Measurements from ENCODE around the gene PRKG1. TPM values are rescaled to one million over a fixed set of nuclear protein-coding genes. Genes with fewer than 3 reads are reported as not detected.
A peak's percentile ranks its signal among the peaks of the same experiment; 100 is the strongest.

PRKG1 gene
- total RNA-seq, 2 donors from 2014 or later = 145 to 381 TPM

- Histone ChIP-seq H3K9me3 (no peaks in the 10 kb centered on the region), H3K36me3 (no peaks in the 10 kb centered on the region), H3K27me3 (replicated peaks; ENCODE audit: insufficient read depth) (no peaks in the 10 kb centered on the region), H3K4me1 (ENCODE audit: control insufficient read depth in 1 of 2, low read depth in 2 of 2) (peaks cover 10 to 62% of the 10 kb centered on the region in 2 donors), H3K27ac (no peak overlapping the region), H3K4me3 (no peak overlapping the region)
- no peak for TF ChIP-seq CTCF (IDR thresholded peaks at IDR 0.05)
- no peak for DNase-seq (ENCODE audit: low spot score)
- ATAC-seq (ENCODE audit: insufficient number of reproducible peaks, low FRiP score, low read depth) = no peak
Observed at GRCh38 chr10:51034769-51035168, 39.5 kb upstream of the PRKG1 start.

- Histone ChIP-seq H3K4me3 (no peak overlapping the region), H3K27ac (no peak overlapping the region), H3K4me1 (ENCODE audit: control insufficient read depth in 1 of 2, low read depth in 2 of 2) (peaks cover 8 to 58% of the 10 kb centered on the region in 2 donors), H3K27me3 (replicated peaks; ENCODE audit: insufficient read depth) (no peaks in the 10 kb centered on the region), H3K36me3 (no peaks in the 10 kb centered on the region), H3K9me3 (no peaks in the 10 kb centered on the region)
- TF ChIP-seq CTCF (IDR thresholded peaks at IDR 0.05) = no peak
- DNase-seq (ENCODE audit: low spot score) (no peak), ATAC-seq (ENCODE audit: insufficient number of reproducible peaks, low FRiP score, low read depth) (no peak)
Observed at GRCh38 chr10:51035344-51035743, 38.9 kb upstream of the PRKG1 start.

GRCh38 chr10:51045871-51046270 is 28.4 kb upstream of the PRKG1 start:
- Histone ChIP-seq H3K36me3 (no peaks in the 10 kb centered on the region), H3K27ac (peak overlapping the region; percentile 67 to 70), H3K27me3 (replicated peaks; ENCODE audit: insufficient read depth) (no peaks in the 10 kb centered on the region), H3K9me3 (no peaks in the 10 kb centered on the region), H3K4me1 (ENCODE audit: control insufficient read depth in 1 of 2, low read depth in 2 of 2) (peaks cover 11 to 65% of the 10 kb centered on the region in 2 donors), H3K4me3 (peak overlapping the region; percentile 11)
- no peak for DNase-seq (ENCODE audit: low spot score)
- TF ChIP-seq CTCF (IDR thresholded peaks at IDR 0.05) = no peak
- ATAC-seq (ENCODE audit: insufficient number of reproducible peaks, low FRiP score, low read depth) = no peak

- Histone ChIP-seq H3K9me3 (no peaks in the 10 kb centered on the region), H3K36me3 (no peaks in the 10 kb centered on the region), H3K4me1 (ENCODE audit: control insufficient read depth in 1 of 2, low read depth in 2 of 2) (peaks cover 16 to 70% of the 10 kb centered on the region in 2 donors), H3K27me3 (replicated peaks; ENCODE audit: insufficient read depth) (no peaks in the 10 kb centered on the region), H3K27ac (peak overlapping the region; percentile 67 to 70), H3K4me3 (peak overlapping the region; percentile 11)
- ATAC-seq (ENCODE audit: insufficient number of reproducible peaks, low FRiP score, low read depth) (no peak), DNase-seq (ENCODE audit: low spot score) (no peak)
- no peak for TF ChIP-seq CTCF (IDR thresholded peaks at IDR 0.05)
Observed at GRCh38 chr10:51046654-51047053, 27.6 kb upstream of the PRKG1 start.

GRCh38 chr10:51047857-51048256 is 26.4 kb upstream of the PRKG1 start:
- Histone ChIP-seq H3K9me3 (no peaks in the 10 kb centered on the region), H3K4me3 (no peak overlapping the region), H3K27me3 (replicated peaks; ENCODE audit: insufficient read depth) (no peaks in the 10 kb centered on the region), H3K4me1 (ENCODE audit: control insufficient read depth in 1 of 2, low read depth in 2 of 2) (peaks cover 24 to 70% of the 10 kb centered on the region in 2 donors), H3K36me3 (no peaks in the 10 kb centered on the region), H3K27ac (peak overlapping the region; percentile 67 to 70)
- DNase-seq (ENCODE audit: low spot score) = no peak
- ATAC-seq (ENCODE audit: insufficient number of reproducible peaks, low FRiP score, low read depth) = no peak
- TF ChIP-seq CTCF (IDR thresholded peaks at IDR 0.05) = no peak

All from thoracic aorta (tissue), 2 donors.